ENCODE measurements around the gene SCPEP1.
A peak's percentile ranks its signal among the peaks of the same experiment; 100 is the strongest.
"Not testable (repeated sequence)": the region's sequence is repeated elsewhere in the genome, so short reads cannot be mapped to it uniquely, and the experiment has no call there.

Gene SCPEP1

GRCh38 chr17:56947741-56948140 is 30.2 kb upstream of the SCPEP1 start:
- Mint-ChIP-seq H3K27me3 (no peaks in the 10 kb centered on the region), H3K9me3 (ENCODE audit: low read depth) (no peaks in the 10 kb centered on the region), H3K36me3 (peaks cover 4% of the 10 kb centered on the region), H3K27ac (no peak overlapping the region), H3K4me1 (ENCODE audit: low read depth) (peaks cover 3% of the 10 kb centered on the region), H3K4me3 (no peak overlapping the region)

DNA sequence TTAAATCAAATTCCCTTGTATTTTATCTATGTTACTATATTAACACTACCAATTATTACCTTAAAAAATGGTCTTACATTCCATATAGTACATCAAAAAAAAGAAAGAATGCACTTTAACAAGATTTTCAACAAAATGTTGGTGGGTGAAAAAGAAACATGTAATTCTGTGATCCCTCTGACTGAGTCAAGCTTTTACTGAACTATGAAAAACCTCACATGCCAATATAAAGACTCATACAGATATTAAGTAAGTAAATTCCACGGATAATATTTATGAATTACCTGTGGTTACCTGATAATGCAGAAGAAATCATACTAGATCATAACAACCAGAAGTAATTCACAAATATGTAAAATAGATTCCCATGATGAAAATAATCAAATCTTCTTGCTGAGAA is 29.4 kb upstream of the SCPEP1 start:
- no peaks in the 10 kb centered on the region for H3K27me3 Mint-ChIP-seq
- H3K27ac Mint-ChIP-seq = no peak overlapping the region
- H3K9me3 Mint-ChIP-seq (ENCODE audit: low read depth) = no peaks in the 10 kb centered on the region
- H3K4me3 Mint-ChIP-seq = no peak overlapping the region
- H3K4me1 Mint-ChIP-seq (ENCODE audit: low read depth) = peaks cover 4% of the 10 kb centered on the region
- H3K36me3 Mint-ChIP-seq = peaks cover 4% of the 10 kb centered on the region

GRCh38 chr17:56949595-56949994 is 28.3 kb upstream of the SCPEP1 start:
- no peaks in the 10 kb centered on the region for H3K9me3 Mint-ChIP-seq (ENCODE audit: low read depth)
- H3K27me3 Mint-ChIP-seq = no peaks in the 10 kb centered on the region
- no peak overlapping the region for H3K4me3 Mint-ChIP-seq
- H3K27ac Mint-ChIP-seq = peak overlapping the region; percentile 46
- H3K4me1 Mint-ChIP-seq (ENCODE audit: low read depth) = peaks cover 5% of the 10 kb centered on the region
- H3K36me3 Mint-ChIP-seq = peaks cover 4% of the 10 kb centered on the region

DNA sequence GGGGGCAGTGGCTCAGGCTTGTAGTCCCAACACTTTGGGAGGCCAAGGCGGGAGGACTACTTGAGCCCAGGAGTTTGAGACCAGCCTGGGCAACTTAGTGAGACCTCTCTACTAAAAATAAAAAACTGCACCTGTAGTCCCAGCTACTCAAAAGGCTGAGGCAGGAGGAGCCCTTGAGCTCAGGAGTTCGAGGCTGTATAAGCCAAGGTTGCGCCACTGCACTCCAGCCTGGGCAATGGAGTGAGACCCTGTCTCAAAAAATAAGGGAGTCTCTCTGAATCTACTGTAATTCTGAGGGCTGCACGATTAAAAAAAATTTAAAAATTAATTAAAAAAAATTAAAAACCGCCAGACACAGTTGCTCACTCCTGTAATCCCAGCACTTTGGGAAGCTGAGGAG is 20.9 kb upstream of the SCPEP1 start:
- no peaks in the 10 kb centered on the region for H3K27me3 Mint-ChIP-seq
- no peaks in the 10 kb centered on the region for H3K9me3 Mint-ChIP-seq (ENCODE audit: low read depth)
- H3K36me3 Mint-ChIP-seq = no peaks in the 10 kb centered on the region
- no peak overlapping the region for H3K27ac Mint-ChIP-seq
- H3K4me1 Mint-ChIP-seq (ENCODE audit: low read depth) = peaks cover 28% of the 10 kb centered on the region
- no peak overlapping the region for H3K4me3 Mint-ChIP-seq

GRCh38 chr17:56960596-56961538 is 17.1 kb upstream of the SCPEP1 start, which contains the start of gene COIL:
COIL (minus strand) TSS chr17:56961050; CDS start chr17:56961019, 31 bp downstream.
- peak within 1 kb of the TSS; percentile 88 for H3K4me3 Mint-ChIP-seq
- H3K9me3 Mint-ChIP-seq (ENCODE audit: low read depth) = no peaks in the 10 kb centered on the region
- H3K36me3 Mint-ChIP-seq = no peaks in the 10 kb centered on the region
- H3K4me1 Mint-ChIP-seq (ENCODE audit: low read depth) = peaks cover 23% of the 10 kb centered on the region
- peak within 1 kb of the TSS; percentile 87 for H3K27ac Mint-ChIP-seq
- H3K27me3 Mint-ChIP-seq = no peaks in the 10 kb centered on the region

DNA sequence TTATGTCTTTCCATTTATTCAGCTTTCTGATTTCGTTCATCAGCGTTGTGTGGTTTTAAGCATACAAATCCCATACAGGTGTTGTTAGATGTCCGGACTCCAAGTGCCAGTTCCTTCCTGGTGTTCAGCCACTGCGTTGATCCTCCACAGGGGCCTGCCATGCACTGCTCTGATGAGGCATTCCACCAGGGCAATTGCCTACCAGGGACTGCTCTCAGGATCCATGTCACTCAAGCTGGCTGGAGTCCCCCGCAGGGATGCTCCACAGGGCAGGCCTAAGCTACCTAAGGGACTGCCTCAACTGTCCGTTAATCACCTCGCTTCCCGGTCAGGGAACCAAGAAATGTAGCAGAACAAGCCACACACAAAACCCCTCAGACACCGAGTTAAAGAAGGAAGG is 12.7 kb upstream of the SCPEP1 start:
- H3K4me1 Mint-ChIP-seq (ENCODE audit: low read depth); H3K36me3 Mint-ChIP-seq; H3K27me3 Mint-ChIP-seq; H3K27ac Mint-ChIP-seq; H3K9me3 Mint-ChIP-seq (ENCODE audit: low read depth); H3K4me3 Mint-ChIP-seq: not testable (repeated sequence)

- not testable (repeated sequence) for H3K4me1 Mint-ChIP-seq (ENCODE audit: low read depth); H3K27me3 Mint-ChIP-seq; H3K4me3 Mint-ChIP-seq; H3K27ac Mint-ChIP-seq; H3K36me3 Mint-ChIP-seq; H3K9me3 Mint-ChIP-seq (ENCODE audit: low read depth)
These were observed 12.2 kb upstream of the SCPEP1 start for GRCh38 chr17:56965681-56966080.

- Mint-ChIP-seq H3K4me3 (no peak overlapping the region), H3K27me3 (no peaks in the 10 kb centered on the region), H3K9me3 (ENCODE audit: low read depth) (no peaks in the 10 kb centered on the region), H3K36me3 (peaks cover 3% of the 10 kb centered on the region), H3K27ac (no peak overlapping the region), H3K4me1 (ENCODE audit: low read depth) (no peaks in the 10 kb centered on the region)
These were observed 11.6 kb upstream of the SCPEP1 start for GRCh38 chr17:56966338-56966737.

DNA sequence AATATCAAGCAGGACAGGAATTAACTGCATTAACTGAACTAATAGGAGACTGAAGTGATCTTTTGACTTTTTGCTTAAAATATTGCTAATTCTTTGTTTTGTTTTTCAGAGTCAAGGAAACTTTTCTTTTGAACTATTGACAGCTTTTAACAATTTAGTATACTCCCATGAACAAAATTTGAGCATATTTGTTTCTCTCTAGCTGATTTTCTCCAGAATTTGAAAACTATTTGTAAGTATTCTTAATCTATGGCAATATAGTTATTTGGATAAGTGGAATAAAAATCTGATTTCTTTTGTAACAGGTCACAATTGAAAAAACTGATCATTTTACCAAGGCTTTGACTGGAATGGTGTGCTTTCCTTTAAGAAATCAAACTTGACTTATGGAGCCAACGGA is 7.0 kb upstream of the SCPEP1 start:
- H3K27me3 Mint-ChIP-seq = no peaks in the 10 kb centered on the region

GRCh38 chr17:56972111-56972730 is 5.7 kb upstream of the SCPEP1 start:
- no peaks in the 10 kb centered on the region for H3K9me3 Mint-ChIP-seq (ENCODE audit: low read depth)
- no peaks in the 10 kb centered on the region for H3K27me3 Mint-ChIP-seq
- H3K27ac Mint-ChIP-seq = no peak overlapping the region

More for the DNA sequence above, 7.0 kb upstream of the SCPEP1 start:
- Mint-ChIP-seq H3K9me3 (ENCODE audit: low read depth) (no peaks in the 10 kb centered on the region), H3K4me1 (ENCODE audit: low read depth) (no peaks in the 10 kb centered on the region), H3K4me3 (no peak overlapping the region), H3K36me3 (peaks cover 3% of the 10 kb centered on the region), H3K27ac (no peak overlapping the region)

DNA sequence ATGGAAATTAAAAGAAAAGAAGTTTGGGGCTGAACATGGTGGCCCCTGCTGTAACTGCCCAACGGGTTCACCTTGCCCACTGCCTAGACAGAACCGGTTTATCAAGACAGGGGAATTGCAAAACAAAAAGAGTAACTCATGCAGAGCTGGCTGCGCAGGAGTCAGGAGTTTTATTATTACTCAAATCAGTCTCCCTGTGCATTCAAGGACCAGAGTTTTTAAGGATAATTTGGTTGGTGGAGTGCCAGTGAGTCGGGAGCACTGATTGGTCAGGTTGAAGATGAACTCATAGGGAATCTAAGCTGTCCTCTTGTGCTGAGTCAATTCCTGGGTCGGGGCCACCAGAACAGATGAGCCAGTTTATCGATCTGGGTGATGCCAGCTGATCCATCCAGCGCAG is 4.4 kb upstream of the SCPEP1 start:
- H3K27ac Mint-ChIP-seq = no peak overlapping the region

More at GRCh38 chr17:56972111-56972730, 5.7 kb upstream of the SCPEP1 start:
- Mint-ChIP-seq H3K36me3 (peaks cover 3% of the 10 kb centered on the region), H3K4me3 (no peak overlapping the region), H3K4me1 (ENCODE audit: low read depth) (peaks cover 6% of the 10 kb centered on the region)

DNA sequence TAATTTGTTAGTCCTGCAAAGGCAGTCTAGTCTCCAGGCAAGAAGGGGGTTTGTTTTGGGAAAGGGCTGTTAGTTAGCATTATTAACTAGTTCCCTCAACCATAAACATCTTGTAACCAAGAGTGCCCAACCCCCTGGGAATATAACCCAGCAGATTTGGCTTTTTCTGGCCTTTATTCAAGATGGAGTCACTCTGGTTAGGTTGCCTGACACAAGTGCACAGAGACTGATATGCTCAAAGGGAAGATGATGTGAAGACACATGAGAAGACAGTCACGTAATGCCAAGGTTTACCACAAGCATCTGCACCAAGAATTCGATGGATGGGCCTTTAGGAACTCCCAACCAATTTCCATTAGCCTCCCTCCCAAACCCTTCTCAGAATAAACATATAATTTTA is 3.9 kb upstream of the SCPEP1 start:
- Mint-ChIP-seq H3K36me3 (peaks cover 3% of the 10 kb centered on the region), H3K27ac (no peak overlapping the region), H3K4me3 (no peak overlapping the region), H3K9me3 (ENCODE audit: low read depth) (no peaks in the 10 kb centered on the region), H3K4me1 (ENCODE audit: low read depth) (peaks cover 18% of the 10 kb centered on the region), H3K27me3 (no peaks in the 10 kb centered on the region)

More for the DNA sequence above, 4.4 kb upstream of the SCPEP1 start:
- no peaks in the 10 kb centered on the region for H3K27me3 Mint-ChIP-seq
- H3K4me3 Mint-ChIP-seq = no peak overlapping the region
- peaks cover 3% of the 10 kb centered on the region for H3K36me3 Mint-ChIP-seq
- peaks cover 12% of the 10 kb centered on the region for H3K4me1 Mint-ChIP-seq (ENCODE audit: low read depth)
- no peaks in the 10 kb centered on the region for H3K9me3 Mint-ChIP-seq (ENCODE audit: low read depth)

DNA sequence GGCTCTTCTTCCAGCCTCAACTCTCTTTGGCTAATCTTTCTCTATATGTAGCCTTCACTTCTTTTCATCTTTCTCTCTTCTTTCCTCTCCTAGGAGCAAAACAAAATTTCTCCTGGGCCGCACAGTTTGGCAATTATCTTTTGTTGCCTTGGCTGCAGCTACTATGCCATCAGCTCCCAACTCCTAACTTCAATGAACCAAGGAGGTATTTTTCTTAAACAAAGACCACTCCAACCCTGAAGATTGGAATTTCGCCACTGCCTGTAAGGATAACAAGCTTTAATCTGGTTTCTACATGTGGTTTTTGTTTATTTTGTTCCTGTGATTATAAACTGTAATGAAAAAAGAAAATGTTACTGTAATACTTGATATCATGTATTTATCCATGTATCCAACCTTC is 2.3 kb upstream of the SCPEP1 start:
- Mint-ChIP-seq H3K27me3 (no peaks in the 10 kb centered on the region), H3K36me3 (peaks cover 3% of the 10 kb centered on the region), H3K9me3 (ENCODE audit: low read depth) (no peaks in the 10 kb centered on the region), H3K27ac (no peak overlapping the region), H3K4me1 (ENCODE audit: low read depth) (peaks cover 21% of the 10 kb centered on the region), H3K4me3 (no peak overlapping the region)

DNA sequence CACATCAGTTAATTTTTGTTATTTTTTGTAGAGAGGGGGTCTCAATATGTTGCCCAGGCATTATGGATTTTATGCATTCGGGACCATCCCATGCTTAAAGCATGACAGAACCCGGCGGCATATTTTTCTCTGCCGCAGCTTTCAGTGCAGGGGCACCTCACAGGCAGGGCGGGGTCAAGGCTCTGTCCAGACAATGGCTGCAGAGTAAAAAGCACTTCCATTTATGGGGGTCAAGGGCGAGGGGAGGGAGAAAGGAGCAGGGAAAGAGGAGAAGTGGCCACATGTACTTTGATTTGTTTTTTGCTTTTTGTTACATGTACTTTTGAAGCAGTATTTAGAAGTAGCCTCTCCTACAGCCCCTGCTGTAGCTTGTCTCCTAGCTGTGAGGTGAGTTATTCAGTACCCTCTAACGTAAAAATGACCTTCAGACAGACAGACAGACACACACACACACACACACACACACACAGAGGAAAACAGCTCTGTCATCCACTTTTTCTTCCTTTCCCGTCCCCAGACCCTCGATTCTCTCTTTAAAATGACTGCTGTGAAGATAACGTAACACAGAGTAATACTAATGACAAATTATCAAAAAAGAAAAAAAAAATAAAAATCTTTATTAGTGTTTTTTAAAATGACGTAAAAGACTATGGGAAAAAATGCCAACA is 856 bp upstream of the SCPEP1 start:
- Mint-ChIP-seq H3K4me3 (peak overlapping the region; percentile 72), H3K36me3 (no peaks in the 10 kb centered on the region), H3K9me3 (ENCODE audit: low read depth) (no peaks in the 10 kb centered on the region), H3K27ac (no peak overlapping the region), H3K4me1 (ENCODE audit: low read depth) (peaks cover 21% of the 10 kb centered on the region), H3K27me3 (no peaks in the 10 kb centered on the region)

GRCh38 chr17:56978441-56979090 is 635 bp downstream of the SCPEP1 start:
- Mint-ChIP-seq H3K4me1 (ENCODE audit: low read depth) (peaks cover 21% of the 10 kb centered on the region), H3K4me3 (peak overlapping the region; percentile 92), H3K27ac (peak overlapping the region; percentile 87), H3K9me3 (ENCODE audit: low read depth) (no peaks in the 10 kb centered on the region), H3K36me3 (no peaks in the 10 kb centered on the region), H3K27me3 (no peaks in the 10 kb centered on the region)

Measured in activated naive CD8-positive, alpha-beta T cell (primary cell).